DND-41 (cell line): ENCODE results near the gene KIF26A.

Experiments used
- CTCF ChIP-seq: IDR thresholded peaks from 2 replicates; pipeline ENCODE4 v1.5.1; 2012; ENCODE audit warnings: borderline replicate concordance, low read length, moderate library complexity, mild to moderate bottlenecking; ENCODE audit not compliant: poor library complexity, severe bottlenecking; ENCODE audit errors: extremely low read depth
- EZH2 ChIP-seq: IDR thresholded peaks from 3 replicates; pipeline ENCODE4 v1.6.1; 2012; ENCODE audit warnings: borderline replicate concordance, low read depth, mild to moderate bottlenecking, moderate library complexity, low read length, inconsistent platforms; ENCODE audit not compliant: severe bottlenecking

- TF ChIP-seq EZH2 = no peak
- no peak for TF ChIP-seq CTCF
Measured at GRCh38 chr14:104110491-104111209, 27.7 kb upstream of the KIF26A start.
